ENCODE measurements around the gene ANAPC4.
"Not testable (repeated sequence)": the region's sequence is repeated elsewhere in the genome, so short reads cannot be mapped to it uniquely, and the experiment has no call there.

The ANAPC4 gene, protein sequence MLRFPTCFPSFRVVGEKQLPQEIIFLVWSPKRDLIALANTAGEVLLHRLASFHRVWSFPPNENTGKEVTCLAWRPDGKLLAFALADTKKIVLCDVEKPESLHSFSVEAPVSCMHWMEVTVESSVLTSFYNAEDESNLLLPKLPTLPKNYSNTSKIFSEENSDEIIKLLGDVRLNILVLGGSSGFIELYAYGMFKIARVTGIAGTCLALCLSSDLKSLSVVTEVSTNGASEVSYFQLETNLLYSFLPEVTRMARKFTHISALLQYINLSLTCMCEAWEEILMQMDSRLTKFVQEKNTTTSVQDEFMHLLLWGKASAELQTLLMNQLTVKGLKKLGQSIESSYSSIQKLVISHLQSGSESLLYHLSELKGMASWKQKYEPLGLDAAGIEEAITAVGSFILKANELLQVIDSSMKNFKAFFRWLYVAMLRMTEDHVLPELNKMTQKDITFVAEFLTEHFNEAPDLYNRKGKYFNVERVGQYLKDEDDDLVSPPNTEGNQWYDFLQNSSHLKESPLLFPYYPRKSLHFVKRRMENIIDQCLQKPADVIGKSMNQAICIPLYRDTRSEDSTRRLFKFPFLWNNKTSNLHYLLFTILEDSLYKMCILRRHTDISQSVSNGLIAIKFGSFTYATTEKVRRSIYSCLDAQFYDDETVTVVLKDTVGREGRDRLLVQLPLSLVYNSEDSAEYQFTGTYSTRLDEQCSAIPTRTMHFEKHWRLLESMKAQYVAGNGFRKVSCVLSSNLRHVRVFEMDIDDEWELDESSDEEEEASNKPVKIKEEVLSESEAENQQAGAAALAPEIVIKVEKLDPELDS

DNA sequence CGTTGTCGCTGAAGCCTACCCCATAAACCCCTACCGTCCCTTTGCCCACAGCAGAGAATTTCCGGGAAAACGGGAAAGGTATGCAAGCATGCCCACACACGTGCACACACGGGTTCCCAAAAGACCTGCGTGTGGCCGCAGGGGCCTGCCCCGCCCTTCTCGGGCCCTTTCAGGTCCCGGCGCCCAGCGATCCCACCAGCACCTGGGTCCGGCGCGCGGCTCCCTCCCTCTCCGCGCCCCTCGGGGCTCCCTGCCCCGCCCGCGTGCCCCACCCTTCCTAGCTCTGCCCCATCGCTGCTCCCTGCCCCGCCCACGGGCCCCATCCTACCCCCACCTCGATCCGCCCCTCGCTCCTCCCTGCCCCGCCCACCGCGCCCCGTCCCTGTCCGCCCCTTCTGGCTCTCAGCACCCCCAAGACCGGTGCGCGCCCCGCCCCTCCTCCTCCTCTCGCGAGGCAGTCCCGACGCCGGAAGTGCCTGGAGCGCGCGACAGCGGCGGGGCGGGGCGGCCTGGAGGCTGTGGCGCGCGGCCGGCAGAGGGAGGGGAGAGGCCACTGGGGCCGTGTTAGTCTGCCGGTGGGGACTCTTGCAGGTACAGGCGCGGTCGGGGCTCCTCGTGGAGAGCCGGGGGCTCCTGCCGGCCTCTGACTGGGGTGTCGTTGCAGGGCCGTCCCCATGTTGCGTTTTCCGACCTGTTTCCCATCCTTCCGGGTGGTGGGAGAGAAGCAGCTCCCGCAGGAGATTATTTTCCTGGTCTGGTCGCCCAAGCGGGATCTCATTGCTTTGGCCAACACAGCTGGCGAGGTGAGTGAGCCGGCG lies at the start of gene ANAPC4:
TSS of gene ANAPC4 (plus strand) at position 510 of the 818 bp plus-strand sequence. CDS start at position 675, 165 bp downstream.
- Histone ChIP-seq H3K9me3 (ENCODE audit: control insufficient read depth, insufficient read depth, low read length) (no peaks in the 10 kb centered on the region), H3K4me1 (ENCODE audit: control insufficient read depth, insufficient read depth, low read length) (peaks cover 7% of the 10 kb centered on the region), H3K27me3 (ENCODE audit: control insufficient read depth, insufficient read depth, low read length) (no peaks in the 10 kb centered on the region), H3K9ac (ENCODE audit: low read depth, low read length) (peak within 1 kb of the TSS; percentile 90), H3K36me3 (ENCODE audit: control insufficient read depth, insufficient read depth, low read length) (no peaks in the 10 kb centered on the region), H3K4me3 (ENCODE audit: low read depth, low read length) (peak within 1 kb of the TSS; percentile 90)

DNA sequence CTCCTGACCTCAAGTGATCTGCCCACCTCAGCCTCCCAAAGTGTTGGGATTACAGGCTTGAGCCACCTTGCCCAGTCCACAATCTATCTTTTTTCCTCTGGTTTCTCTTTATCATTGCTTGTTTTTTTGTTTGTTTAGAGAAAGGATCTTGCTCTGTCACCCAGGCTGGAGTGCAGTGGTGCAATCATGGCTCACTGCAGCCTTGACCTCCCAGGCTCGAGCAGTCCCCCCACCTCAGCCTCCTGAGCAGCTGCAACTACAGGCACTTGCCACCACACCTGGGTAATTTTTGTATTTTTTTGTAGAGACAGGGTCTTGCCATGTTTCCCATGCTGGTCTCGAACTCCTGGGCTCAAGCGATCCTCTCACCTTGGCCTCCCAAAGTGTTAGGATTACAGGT lies 48.6 kb upstream of the ANAPC4 start:
- H3K36me3 ChIP-seq (ENCODE audit: control insufficient read depth, insufficient read depth, low read length); H3K9me3 ChIP-seq (ENCODE audit: control insufficient read depth, insufficient read depth, low read length); H3K27me3 ChIP-seq (ENCODE audit: control insufficient read depth, insufficient read depth, low read length); H3K4me1 ChIP-seq (ENCODE audit: control insufficient read depth, insufficient read depth, low read length); H3K9ac ChIP-seq (ENCODE audit: low read depth, low read length); H3K4me3 ChIP-seq (ENCODE audit: low read depth, low read length): not testable (repeated sequence)

DNA sequence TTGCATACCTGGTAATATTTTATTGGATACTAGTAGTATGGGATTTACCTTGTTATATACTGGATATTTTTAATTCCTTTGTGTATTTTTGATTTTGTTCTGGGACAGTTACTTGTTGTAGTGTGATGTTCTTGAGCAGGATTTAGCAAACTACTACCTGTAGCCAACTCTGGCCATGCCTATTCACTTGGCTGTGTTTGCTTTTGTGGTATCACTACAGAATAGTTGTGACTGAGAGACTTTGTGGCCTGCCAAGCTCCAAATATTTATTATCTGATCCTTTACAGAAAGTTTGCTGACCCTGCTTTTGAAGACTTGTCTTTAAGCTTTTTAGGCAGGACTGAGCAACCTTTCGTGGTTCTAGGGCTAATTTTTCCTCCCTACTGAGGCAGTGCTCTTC lies 46.7 kb upstream of the ANAPC4 start:
- Histone ChIP-seq H3K9ac (ENCODE audit: low read depth, low read length) (no peak overlapping the region), H3K27me3 (ENCODE audit: control insufficient read depth, insufficient read depth, low read length) (no peaks in the 10 kb centered on the region), H3K9me3 (ENCODE audit: control insufficient read depth, insufficient read depth, low read length) (no peaks in the 10 kb centered on the region), H3K36me3 (ENCODE audit: control insufficient read depth, insufficient read depth, low read length) (no peaks in the 10 kb centered on the region), H3K4me3 (ENCODE audit: low read depth, low read length) (no peak overlapping the region), H3K4me1 (ENCODE audit: control insufficient read depth, insufficient read depth, low read length) (no peaks in the 10 kb centered on the region)

DNA sequence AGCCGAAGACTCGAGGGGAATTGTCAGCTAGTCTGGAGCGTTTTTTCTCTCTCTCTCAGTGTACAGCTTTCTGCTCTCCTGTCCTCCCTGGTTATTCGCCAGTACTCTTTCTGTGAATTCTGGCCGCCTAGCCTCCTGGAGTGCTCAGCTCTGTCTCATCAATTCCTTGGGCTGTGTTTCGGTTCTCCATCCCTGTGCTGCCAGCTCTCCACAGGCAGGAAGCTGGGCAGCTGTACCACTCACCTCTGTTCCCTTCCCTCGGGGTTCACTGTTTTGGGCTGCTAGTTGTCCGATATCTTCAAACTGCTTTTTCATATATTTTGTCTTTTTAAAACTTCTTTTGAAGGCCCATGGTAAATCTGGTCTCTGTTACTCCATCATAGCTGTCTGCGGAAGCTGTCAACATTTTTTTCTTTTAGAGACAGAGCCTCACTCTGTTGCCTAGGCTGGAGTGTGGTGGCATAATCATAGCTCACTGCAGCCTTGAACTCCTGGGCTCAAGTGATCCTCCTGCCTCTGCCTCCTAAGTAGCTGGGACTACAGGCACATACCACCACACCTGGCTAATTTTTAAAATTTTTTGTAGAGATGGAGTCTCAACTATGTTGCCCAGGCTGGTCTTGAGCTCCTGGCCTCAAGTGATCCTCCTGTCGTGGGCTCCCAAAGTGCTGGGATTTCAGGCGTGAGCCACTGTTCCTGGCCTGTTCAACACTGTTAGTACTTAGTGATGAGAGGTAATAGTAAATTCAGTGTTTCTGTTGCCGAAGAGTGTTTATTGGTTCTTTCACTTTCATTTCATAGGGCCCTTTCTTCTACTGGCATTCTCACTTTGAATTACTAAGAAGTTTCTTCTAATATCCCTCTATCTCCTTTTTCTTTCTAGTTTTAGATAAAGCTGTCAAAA lies 45.9 kb upstream of the ANAPC4 start:
- Histone ChIP-seq H3K9me3 (ENCODE audit: control insufficient read depth, insufficient read depth, low read length) (no peaks in the 10 kb centered on the region), H3K4me3 (ENCODE audit: low read depth, low read length) (no peak overlapping the region), H3K4me1 (ENCODE audit: control insufficient read depth, insufficient read depth, low read length) (no peaks in the 10 kb centered on the region), H3K36me3 (ENCODE audit: control insufficient read depth, insufficient read depth, low read length) (no peaks in the 10 kb centered on the region), H3K9ac (ENCODE audit: low read depth, low read length) (no peak overlapping the region), H3K27me3 (ENCODE audit: control insufficient read depth, insufficient read depth, low read length) (no peaks in the 10 kb centered on the region)

DNA sequence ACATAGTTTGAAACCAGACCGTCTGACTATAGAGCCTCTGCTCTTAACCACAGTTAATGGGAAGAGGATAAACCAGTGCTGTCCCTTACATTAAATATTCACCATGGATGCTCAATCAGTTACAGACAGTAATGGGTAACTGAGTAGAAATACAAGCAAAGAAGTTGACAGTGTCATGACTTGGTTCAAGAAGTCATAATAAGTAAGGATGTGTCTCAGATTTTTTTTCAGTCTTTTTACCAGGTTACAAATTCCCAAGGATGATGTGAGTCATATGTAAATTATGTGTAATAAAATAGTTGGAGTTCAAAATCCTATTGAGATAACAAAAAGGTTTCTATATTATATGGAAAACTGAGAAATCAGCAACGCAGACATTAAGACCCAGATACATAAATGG lies 33.4 kb upstream of the ANAPC4 start:
- Histone ChIP-seq H3K27me3 (ENCODE audit: control insufficient read depth, insufficient read depth, low read length) (no peaks in the 10 kb centered on the region), H3K4me3 (ENCODE audit: low read depth, low read length) (no peak overlapping the region), H3K4me1 (ENCODE audit: control insufficient read depth, insufficient read depth, low read length) (no peaks in the 10 kb centered on the region), H3K36me3 (ENCODE audit: control insufficient read depth, insufficient read depth, low read length) (no peaks in the 10 kb centered on the region), H3K9ac (ENCODE audit: low read depth, low read length) (no peak overlapping the region), H3K9me3 (ENCODE audit: control insufficient read depth, insufficient read depth, low read length) (no peaks in the 10 kb centered on the region)

DNA sequence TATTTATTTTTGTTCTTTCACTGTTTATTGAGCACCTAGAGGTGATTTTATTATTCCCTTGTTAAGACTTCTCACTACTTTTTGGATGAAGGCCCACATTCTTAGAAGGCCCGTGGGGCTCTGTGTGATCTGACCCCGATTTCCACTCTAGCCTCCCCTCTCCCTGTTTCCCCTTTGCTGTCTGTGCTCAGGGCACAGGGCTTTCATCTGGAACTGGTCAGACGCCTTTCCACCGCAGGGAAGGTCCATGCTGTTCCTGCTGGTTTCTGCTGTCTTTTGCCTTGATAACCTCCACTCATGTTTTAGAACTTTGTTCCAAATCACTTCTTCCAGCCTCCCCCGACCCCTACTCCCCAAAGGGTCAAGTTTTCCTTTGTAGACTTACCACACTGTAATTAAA lies 31.3 kb upstream of the ANAPC4 start:
- H3K36me3 ChIP-seq (ENCODE audit: control insufficient read depth, insufficient read depth, low read length): no peaks in the 10 kb centered on the region
- no peak overlapping the region for H3K4me3 ChIP-seq (ENCODE audit: low read depth, low read length)
- H3K27me3 ChIP-seq (ENCODE audit: control insufficient read depth, insufficient read depth, low read length): no peaks in the 10 kb centered on the region
- no peaks in the 10 kb centered on the region for H3K4me1 ChIP-seq (ENCODE audit: control insufficient read depth, insufficient read depth, low read length)
- no peak overlapping the region for H3K9ac ChIP-seq (ENCODE audit: low read depth, low read length)
- H3K9me3 ChIP-seq (ENCODE audit: control insufficient read depth, insufficient read depth, low read length): no peaks in the 10 kb centered on the region

DNA sequence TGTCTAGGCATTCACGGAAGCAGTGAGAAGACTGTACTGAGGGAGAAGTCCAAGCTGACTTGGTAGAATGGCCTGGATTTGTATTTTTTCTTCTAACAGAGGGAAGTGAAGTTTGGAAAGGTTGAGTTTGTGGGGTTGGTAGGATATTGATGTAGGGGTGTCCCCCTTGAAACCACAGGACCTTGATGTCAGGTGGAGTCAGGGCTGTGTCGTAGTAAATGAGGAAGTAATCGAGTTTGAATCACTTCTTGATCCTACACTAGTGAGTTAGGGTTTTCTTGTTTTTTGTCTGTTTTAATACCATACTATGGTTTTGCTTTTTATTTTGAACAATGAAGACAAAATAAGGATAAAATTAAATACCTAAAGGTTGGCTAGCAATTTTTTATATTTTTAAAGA lies 30.1 kb upstream of the ANAPC4 start:
- Histone ChIP-seq H3K9me3 (ENCODE audit: control insufficient read depth, insufficient read depth, low read length) (no peaks in the 10 kb centered on the region), H3K4me1 (ENCODE audit: control insufficient read depth, insufficient read depth, low read length) (no peaks in the 10 kb centered on the region), H3K36me3 (ENCODE audit: control insufficient read depth, insufficient read depth, low read length) (no peaks in the 10 kb centered on the region), H3K9ac (ENCODE audit: low read depth, low read length) (no peak overlapping the region), H3K27me3 (ENCODE audit: control insufficient read depth, insufficient read depth, low read length) (no peaks in the 10 kb centered on the region), H3K4me3 (ENCODE audit: low read depth, low read length) (no peak overlapping the region)

DNA sequence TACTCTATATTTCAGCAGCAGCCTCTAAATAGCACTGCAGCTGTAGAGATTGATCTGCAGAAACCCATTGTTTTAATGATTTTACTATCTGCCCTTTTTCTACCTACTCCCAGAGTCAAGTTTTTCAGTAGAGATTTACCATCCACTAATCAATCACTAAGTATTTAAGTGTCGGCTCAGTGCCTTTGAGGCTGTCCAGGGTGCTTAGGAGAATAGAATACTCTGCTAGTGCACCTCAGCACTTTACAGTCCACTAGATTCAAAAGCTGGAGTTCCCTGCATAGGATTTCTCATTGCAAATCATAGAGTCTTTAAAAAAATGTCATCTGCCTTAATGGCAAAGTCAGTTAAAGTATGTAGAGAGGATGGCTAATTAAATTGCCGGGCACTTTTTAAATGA lies 29.6 kb upstream of the ANAPC4 start:
- no peaks in the 10 kb centered on the region for H3K4me1 ChIP-seq (ENCODE audit: control insufficient read depth, insufficient read depth, low read length)
- no peaks in the 10 kb centered on the region for H3K27me3 ChIP-seq (ENCODE audit: control insufficient read depth, insufficient read depth, low read length)
- no peaks in the 10 kb centered on the region for H3K36me3 ChIP-seq (ENCODE audit: control insufficient read depth, insufficient read depth, low read length)
- H3K4me3 ChIP-seq (ENCODE audit: low read depth, low read length): no peak overlapping the region
- no peak overlapping the region for H3K9ac ChIP-seq (ENCODE audit: low read depth, low read length)
- H3K9me3 ChIP-seq (ENCODE audit: control insufficient read depth, insufficient read depth, low read length): no peaks in the 10 kb centered on the region

DNA sequence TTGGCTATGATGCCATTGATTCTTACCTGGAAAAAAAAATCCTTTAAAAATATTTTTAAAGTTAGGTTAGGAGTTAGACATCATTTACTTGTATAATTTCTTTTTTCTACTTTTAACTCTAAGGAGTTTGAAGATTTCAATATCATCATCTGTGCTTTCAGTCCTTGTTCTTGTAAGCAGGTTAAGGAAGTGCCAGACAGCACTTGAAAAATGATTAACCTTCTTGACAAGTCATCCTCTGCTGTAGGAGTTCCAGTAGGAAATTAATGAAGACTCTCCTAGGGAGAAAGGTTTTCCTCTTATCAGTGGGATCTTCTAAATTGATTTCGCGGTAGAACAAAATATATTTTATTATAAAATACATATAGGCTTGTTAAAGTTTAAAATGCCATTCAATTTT lies 29.1 kb upstream of the ANAPC4 start:
- Histone ChIP-seq H3K36me3 (ENCODE audit: control insufficient read depth, insufficient read depth, low read length) (no peaks in the 10 kb centered on the region), H3K27me3 (ENCODE audit: control insufficient read depth, insufficient read depth, low read length) (no peaks in the 10 kb centered on the region), H3K4me3 (ENCODE audit: low read depth, low read length) (no peak overlapping the region), H3K9ac (ENCODE audit: low read depth, low read length) (no peak overlapping the region), H3K9me3 (ENCODE audit: control insufficient read depth, insufficient read depth, low read length) (no peaks in the 10 kb centered on the region), H3K4me1 (ENCODE audit: control insufficient read depth, insufficient read depth, low read length) (no peaks in the 10 kb centered on the region)

DNA sequence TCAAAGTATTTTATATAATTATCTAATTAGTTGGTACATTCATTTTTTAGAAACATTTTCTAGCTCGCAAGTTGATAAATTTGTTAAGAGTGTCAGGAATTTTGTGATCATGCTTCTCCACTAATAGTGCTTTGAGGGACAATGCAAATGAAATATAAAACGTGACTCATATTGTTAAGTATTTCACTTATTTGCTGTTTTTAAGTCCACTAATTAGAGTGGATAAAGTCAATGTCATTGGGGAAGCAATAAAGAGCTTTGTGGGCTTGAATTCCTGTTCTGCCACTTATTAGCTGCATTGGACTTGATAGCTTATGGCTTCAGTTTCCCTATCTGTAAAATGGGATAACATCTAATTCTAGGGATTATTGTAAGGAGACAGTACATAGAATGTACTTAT lies 26.5 kb upstream of the ANAPC4 start:
- H3K36me3 ChIP-seq (ENCODE audit: control insufficient read depth, insufficient read depth, low read length): no peaks in the 10 kb centered on the region
- no peak overlapping the region for H3K4me3 ChIP-seq (ENCODE audit: low read depth, low read length)
- H3K9me3 ChIP-seq (ENCODE audit: control insufficient read depth, insufficient read depth, low read length): no peaks in the 10 kb centered on the region
- H3K4me1 ChIP-seq (ENCODE audit: control insufficient read depth, insufficient read depth, low read length): no peaks in the 10 kb centered on the region
- H3K9ac ChIP-seq (ENCODE audit: low read depth, low read length): no peak overlapping the region
- H3K27me3 ChIP-seq (ENCODE audit: control insufficient read depth, insufficient read depth, low read length): no peaks in the 10 kb centered on the region

All from iPS-15b (cell line).